Measurements from ENCODE around the gene DLG2.

Gene DLG2

GRCh38 chr11:83471831-83472727 is 2155.1 kb downstream of the DLG2 start:
- peaks cover 5% of the 10 kb centered on the region; the same call in 1 of the 2 replicates for H3K36me3 ChIP-seq (ENCODE audit: insufficient read depth, low read length)

GRCh38 chr11:83467837-83468236 is 2159.3 kb downstream of the DLG2 start:
- Histone ChIP-seq H3F3A (ENCODE audit: insufficient read depth, low read length) (no peaks in the 10 kb centered on the region; the same call in 1 of the 2 replicates), H2AFZ (ENCODE audit: low read length) (no peak overlapping the region), H3K27ac (ENCODE audit: low read depth, low read length, poor library complexity, severe bottlenecking) (no peak overlapping the region), H3K4me2 (ENCODE audit: low read length) (no peak overlapping the region), H4K20me1 (ENCODE audit: insufficient read depth, low read length) (no peaks in the 10 kb centered on the region), H3K4me1 (ENCODE audit: insufficient read depth, low read length, severe bottlenecking) (no peaks in the 10 kb centered on the region), H3K79me2 (ENCODE audit: insufficient read depth, low read length) (no peaks in the 10 kb centered on the region), H3K36me3 (ENCODE audit: insufficient read depth, low read length) (peaks cover 42% of the 10 kb centered on the region; the same call in 1 of the 2 replicates), H3K27me3 (ENCODE audit: insufficient read depth, low read length) (no peaks in the 10 kb centered on the region), H3K4me3 (ENCODE audit: low read depth, low read length, poor library complexity, severe bottlenecking) (no peak overlapping the region), H3K9me2 (ENCODE audit: low read depth, low read length) (no peaks in the 10 kb centered on the region), H3K9me3 (ENCODE audit: low read length) (no peaks in the 10 kb centered on the region), H3K9ac (ENCODE audit: low read length) (no peak overlapping the region)
- TF ChIP-seq CTCF (IDR thresholded peaks at IDR 0.05; ENCODE audit: low read length) = no peak
- no peak for TF ChIP-seq EZH2 (IDR thresholded peaks at IDR 0.05; ENCODE audit: borderline replicate concordance, low read length)

More at GRCh38 chr11:83471831-83472727, 2155.1 kb downstream of the DLG2 start:
- H3F3A ChIP-seq (ENCODE audit: insufficient read depth, low read length) = no peaks in the 10 kb centered on the region; the same call in 1 of the 2 replicates
- no peak overlapping the region for H3K4me3 ChIP-seq (ENCODE audit: low read depth, low read length, poor library complexity, severe bottlenecking)
- no peaks in the 10 kb centered on the region for H3K4me1 ChIP-seq (ENCODE audit: insufficient read depth, low read length, severe bottlenecking)
- no peak overlapping the region for H3K4me2 ChIP-seq (ENCODE audit: low read length)
- H3K27ac ChIP-seq (ENCODE audit: low read depth, low read length, poor library complexity, severe bottlenecking) = no peak overlapping the region
- no peaks in the 10 kb centered on the region for H3K9me2 ChIP-seq (ENCODE audit: low read depth, low read length)
- TF ChIP-seq EZH2 (IDR thresholded peaks at IDR 0.05; ENCODE audit: borderline replicate concordance, low read length) (no peak), CTCF (IDR thresholded peaks at IDR 0.05; ENCODE audit: low read length) (no peak)
- H3K27me3 ChIP-seq (ENCODE audit: insufficient read depth, low read length) = no peaks in the 10 kb centered on the region
- H2AFZ ChIP-seq (ENCODE audit: low read length) = no peak overlapping the region
- H3K9ac ChIP-seq (ENCODE audit: low read length) = no peak overlapping the region
- no peaks in the 10 kb centered on the region for H3K79me2 ChIP-seq (ENCODE audit: insufficient read depth, low read length)
- H4K20me1 ChIP-seq (ENCODE audit: insufficient read depth, low read length) = no peaks in the 10 kb centered on the region
- no peaks in the 10 kb centered on the region for H3K9me3 ChIP-seq (ENCODE audit: low read length)

- no peaks in the 10 kb centered on the region for H3K79me2 ChIP-seq (ENCODE audit: insufficient read depth, low read length)
- H3K9me2 ChIP-seq (ENCODE audit: low read depth, low read length) = no peaks in the 10 kb centered on the region
- H3F3A ChIP-seq (ENCODE audit: insufficient read depth, low read length) = no peaks in the 10 kb centered on the region; the same call in 1 of the 2 replicates
- peaks cover 62% of the 10 kb centered on the region; the same call in 1 of the 2 replicates for H3K36me3 ChIP-seq (ENCODE audit: insufficient read depth, low read length)
- TF ChIP-seq CTCF (IDR thresholded peaks at IDR 0.05; ENCODE audit: low read length) (no peak), EZH2 (IDR thresholded peaks at IDR 0.05; ENCODE audit: borderline replicate concordance, low read length) (no peak)
- no peak overlapping the region for H3K9ac ChIP-seq (ENCODE audit: low read length)
- H3K9me3 ChIP-seq (ENCODE audit: low read length) = no peaks in the 10 kb centered on the region
- H4K20me1 ChIP-seq (ENCODE audit: insufficient read depth, low read length) = no peaks in the 10 kb centered on the region
- H3K4me2 ChIP-seq (ENCODE audit: low read length) = no peak overlapping the region
- H3K4me1 ChIP-seq (ENCODE audit: insufficient read depth, low read length, severe bottlenecking) = no peaks in the 10 kb centered on the region
- H3K4me3 ChIP-seq (ENCODE audit: low read depth, low read length, poor library complexity, severe bottlenecking) = no peak overlapping the region
- H3K27me3 ChIP-seq (ENCODE audit: insufficient read depth, low read length) = no peaks in the 10 kb centered on the region
- no peak overlapping the region for H2AFZ ChIP-seq (ENCODE audit: low read length)
- no peak overlapping the region for H3K27ac ChIP-seq (ENCODE audit: low read depth, low read length, poor library complexity, severe bottlenecking)
Observed at GRCh38 chr11:83464160-83464944, 2162.8 kb downstream of the DLG2 start.

Measured in OCI-LY1 (cell line).